Fibroblast of mammary gland (primary cell): ENCODE data around the gene PCNT.

Source experiments
- DNase-seq: peaks from one replicate; pipeline ENCODE4 v3.0.0-alpha.2; 2010; ENCODE audit warnings: low read depth
- H3K4me3 ChIP-seq: 2 replicates; pipeline ENCODE4 v1.5.1; 2011; ENCODE audit warnings: low read depth, mild to moderate bottlenecking, low read length, moderate library complexity; ENCODE audit not compliant: control insufficient read depth
- CTCF ChIP-seq: conservative IDR thresholded peaks from 2 replicates; pipeline ENCODE4 v1.5.1; 2011; ENCODE audit warnings: low read depth, low read length, inconsistent platforms; ENCODE audit not compliant: control insufficient read depth, insufficient read depth

Gene PCNT

GRCh38 chr21:46416551-46416950 lies 92.6 kb downstream of the PCNT start:
- DNase-seq = no peak
- TF ChIP-seq CTCF = no peak
- H3K4me3 ChIP-seq = no peak overlapping the region

GRCh38 chr21:46418265-46418946 lies 94.5 kb downstream of the PCNT start:
- no peak for DNase-seq
- no peak overlapping the region for H3K4me3 ChIP-seq
- TF ChIP-seq CTCF = no peak

GRCh38 chr21:46420241-46421190 lies 96.6 kb downstream of the PCNT start:
- no peak for DNase-seq
- no peak overlapping the region for H3K4me3 ChIP-seq

GRCh38 chr21:46421191-46421750 lies 97.3 kb downstream of the PCNT start:
- no peak for DNase-seq
- no peak for TF ChIP-seq CTCF
- no peak overlapping the region for H3K4me3 ChIP-seq

More at GRCh38 chr21:46420241-46421190, 96.6 kb downstream of the PCNT start:
- TF ChIP-seq CTCF = no peak

GRCh38 chr21:46421756-46422555 lies 98.0 kb downstream of the PCNT start:
- H3K4me3 ChIP-seq = no peak overlapping the region
- DNase-seq = no peak
- no peak for TF ChIP-seq CTCF

GRCh38 chr21:46422636-46423241 lies 98.8 kb downstream of the PCNT start:
- no peak for TF ChIP-seq CTCF
- DNase-seq = no peak
- no peak overlapping the region for H3K4me3 ChIP-seq
